Measurements from ENCODE around the gene EPHA6. TPM values are rescaled to one million over a fixed set of nuclear protein-coding genes. Genes with fewer than 3 reads are reported as not detected.

EPHA6 gene
- polyA plus RNA-seq, 2 of the 4 experiments (the other 2 are of a cell fraction) = 0.08 TPM

DNA sequence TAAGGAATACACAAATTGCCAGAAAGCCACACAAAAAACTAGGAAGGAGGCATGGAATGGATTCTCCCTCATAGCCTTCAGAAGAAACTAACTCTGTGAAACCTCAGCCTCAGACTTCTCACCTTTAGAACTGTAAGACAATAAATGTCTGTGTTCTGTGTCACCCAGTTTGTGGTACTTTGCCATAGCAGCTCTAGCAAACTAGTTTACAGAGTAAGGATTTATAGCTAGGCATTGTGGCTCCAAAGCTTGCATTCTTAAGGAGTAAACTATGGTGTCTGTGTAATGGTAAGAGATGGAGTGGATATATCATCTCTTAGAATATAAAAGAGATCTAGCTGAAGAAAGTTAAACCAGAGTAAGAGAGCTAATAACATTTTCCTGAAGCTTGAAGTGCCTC, 18.9 kb downstream of the EPHA6 start (continued):
- TF ChIP-seq, protein P1, sequence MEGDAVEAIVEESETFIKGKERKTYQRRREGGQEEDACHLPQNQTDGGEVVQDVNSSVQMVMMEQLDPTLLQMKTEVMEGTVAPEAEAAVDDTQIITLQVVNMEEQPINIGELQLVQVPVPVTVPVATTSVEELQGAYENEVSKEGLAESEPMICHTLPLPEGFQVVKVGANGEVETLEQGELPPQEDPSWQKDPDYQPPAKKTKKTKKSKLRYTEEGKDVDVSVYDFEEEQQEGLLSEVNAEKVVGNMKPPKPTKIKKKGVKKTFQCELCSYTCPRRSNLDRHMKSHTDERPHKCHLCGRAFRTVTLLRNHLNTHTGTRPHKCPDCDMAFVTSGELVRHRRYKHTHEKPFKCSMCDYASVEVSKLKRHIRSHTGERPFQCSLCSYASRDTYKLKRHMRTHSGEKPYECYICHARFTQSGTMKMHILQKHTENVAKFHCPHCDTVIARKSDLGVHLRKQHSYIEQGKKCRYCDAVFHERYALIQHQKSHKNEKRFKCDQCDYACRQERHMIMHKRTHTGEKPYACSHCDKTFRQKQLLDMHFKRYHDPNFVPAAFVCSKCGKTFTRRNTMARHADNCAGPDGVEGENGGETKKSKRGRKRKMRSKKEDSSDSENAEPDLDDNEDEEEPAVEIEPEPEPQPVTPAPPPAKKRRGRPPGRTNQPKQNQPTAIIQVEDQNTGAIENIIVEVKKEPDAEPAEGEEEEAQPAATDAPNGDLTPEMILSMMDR (IDR thresholded peaks at IDR 0.05) = no peak
- no peak for TF ChIP-seq ZSCAN20 (CRISPR knock-in tag; IDR thresholded peaks at IDR 0.05)

DNA sequence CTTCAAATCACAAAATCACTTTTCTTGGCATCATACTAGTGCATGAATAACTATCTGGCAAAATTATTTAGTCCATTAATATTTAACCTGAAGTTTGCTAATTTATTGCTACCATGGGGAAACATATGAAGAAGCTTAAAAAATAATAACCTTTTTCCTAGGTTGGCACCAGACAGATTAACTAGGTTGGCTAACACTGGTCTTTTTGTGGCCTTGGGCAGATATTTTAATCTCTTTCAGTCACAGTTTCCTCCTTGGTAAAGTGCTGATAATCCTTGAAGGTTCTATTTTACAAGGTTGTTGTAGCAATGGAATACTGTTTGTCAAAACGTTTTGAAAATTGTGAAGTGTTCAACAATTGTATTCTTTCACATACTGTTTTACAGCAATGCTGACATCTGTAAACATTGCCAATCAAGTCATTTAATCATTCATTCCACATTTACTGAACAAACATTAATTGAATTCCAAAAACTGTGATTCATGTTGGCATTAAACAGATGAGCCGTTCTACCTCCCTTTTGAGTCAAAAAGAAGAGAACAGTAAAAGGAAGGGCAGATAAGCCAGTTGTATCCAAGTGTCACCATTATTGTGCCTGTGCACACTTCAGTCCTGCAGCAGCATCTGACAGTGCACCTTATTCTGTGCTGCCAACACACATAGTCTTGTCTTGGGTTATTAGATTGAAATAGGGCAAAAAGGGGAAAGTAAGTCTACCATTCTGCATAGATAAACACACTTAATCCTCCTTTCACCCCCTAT, 21.9 kb downstream of the EPHA6 start:
- no peak for DNase-seq (ENCODE audit: low read depth in 1 of 2, low spot score in 1 of 2)
- Histone ChIP-seq H3K4me3 (no peak overlapping the region), H3K27ac (no peak overlapping the region), H3K4me1 (no peaks in the 10 kb centered on the region), H3K4me2 (no peak overlapping the region), H3K9me3 (no peaks in the 10 kb centered on the region)
- ChIA-PET CTCF (no interaction called here), POLR2A (no interaction called here)
- FAIRE-seq = no peak
- no peak for TF ChIP-seq NR3C1 (IDR thresholded peaks at IDR 0.05)
- TF ChIP-seq NPAS2 (CRISPR knock-in tag; IDR thresholded peaks at IDR 0.05; ENCODE audit: borderline replicate concordance) = no peak
- no peak for TF ChIP-seq ESRRA (IDR thresholded peaks at IDR 0.05; ENCODE audit: borderline replicate concordance, low read length)
- TF ChIP-seq HOXB5 (CRISPR knock-in tag; IDR thresholded peaks at IDR 0.05) = no peak
- TF ChIP-seq GATA3 (IDR thresholded peaks at IDR 0.05; ENCODE audit: borderline replicate concordance) = no peak
- TF ChIP-seq NFE2L2 (conservative IDR thresholded peaks at IDR 0.05; ENCODE audit: low read length) = no peak
- no peak for TF ChIP-seq BHLHE40 (IDR thresholded peaks at IDR 0.05; ENCODE audit: low read depth, low read length)
- TF ChIP-seq, protein P2, sequence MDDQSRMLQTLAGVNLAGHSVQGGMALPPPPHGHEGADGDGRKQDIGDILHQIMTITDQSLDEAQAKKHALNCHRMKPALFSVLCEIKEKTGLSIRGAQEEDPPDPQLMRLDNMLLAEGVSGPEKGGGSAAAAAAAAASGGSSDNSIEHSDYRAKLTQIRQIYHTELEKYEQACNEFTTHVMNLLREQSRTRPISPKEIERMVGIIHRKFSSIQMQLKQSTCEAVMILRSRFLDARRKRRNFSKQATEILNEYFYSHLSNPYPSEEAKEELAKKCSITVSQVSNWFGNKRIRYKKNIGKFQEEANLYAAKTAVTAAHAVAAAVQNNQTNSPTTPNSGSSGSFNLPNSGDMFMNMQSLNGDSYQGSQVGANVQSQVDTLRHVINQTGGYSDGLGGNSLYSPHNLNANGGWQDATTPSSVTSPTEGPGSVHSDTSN (IDR thresholded peaks at IDR 0.05) = no peak
- WGBS (ENCODE audit: missing lambda C conversion rate) = 0% methylated on average over 2 of the region's 2 CpGs
- ATAC-seq = no peak

DNA sequence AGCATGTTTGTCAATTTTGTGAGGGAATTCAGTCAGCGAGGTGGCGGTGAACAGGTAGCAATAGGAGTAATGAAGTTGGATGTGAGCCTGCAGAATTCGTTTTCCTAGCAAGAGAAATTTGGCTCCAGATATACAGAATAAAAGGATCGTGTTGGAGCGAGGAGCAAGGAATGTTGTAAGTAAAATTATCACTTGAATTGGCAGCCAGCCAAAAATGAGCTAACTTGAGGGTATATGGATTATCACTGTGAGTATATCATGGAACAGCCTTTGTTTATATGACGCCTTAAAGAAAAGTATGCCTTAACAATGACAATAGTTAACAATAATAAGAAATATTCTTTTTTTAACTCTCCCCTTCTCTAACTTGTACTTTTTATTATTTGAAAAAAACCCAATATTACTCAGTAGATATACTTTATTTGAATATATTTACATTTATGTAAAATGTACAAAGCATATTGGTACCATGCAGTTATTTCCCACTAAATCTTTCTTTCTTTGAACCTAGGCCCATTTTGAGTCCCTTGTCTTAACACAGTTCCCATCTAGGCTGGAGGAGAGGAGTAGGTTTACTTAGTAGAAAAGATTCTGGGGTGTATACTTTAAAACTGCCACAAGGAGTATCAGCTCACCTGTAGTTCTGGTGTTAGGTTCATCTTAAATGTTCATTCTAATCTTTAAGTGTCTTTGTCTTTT, 29.3 kb downstream of the EPHA6 start:
- H3K9me3 ChIP-seq = no peaks in the 10 kb centered on the region
- DNase-seq (ENCODE audit: low read depth in 1 of 2, low spot score in 1 of 2) (no peak), FAIRE-seq (no peak), ATAC-seq (no peak)
- WGBS (ENCODE audit: missing lambda C conversion rate) = 44% methylated on average over 6 of the region's 6 CpGs
- ChIA-PET CTCF (no interaction called here), POLR2A (no interaction called here)
- H3K4me1 ChIP-seq = no peaks in the 10 kb centered on the region
- no peak overlapping the region for H3K4me3 ChIP-seq
- no peak overlapping the region for H3K27ac ChIP-seq
- TF ChIP-seq ZSCAN20 (CRISPR knock-in tag; IDR thresholded peaks at IDR 0.05) (no peak), SREBF2 (IDR thresholded peaks at IDR 0.05) (no peak), MAFK (IDR thresholded peaks at IDR 0.05; ENCODE audit: partially characterized antibody) (no peak), MYC (IDR thresholded peaks at IDR 0.05; ENCODE audit: borderline replicate concordance, low read length) (no peak), NPAS2 (CRISPR knock-in tag; IDR thresholded peaks at IDR 0.05; ENCODE audit: borderline replicate concordance) (no peak), JUN (IDR thresholded peaks at IDR 0.05) (no peak), RAD21 (conservative IDR thresholded peaks at IDR 0.05 in 1 of 2, IDR thresholded peaks at IDR 0.05 in 1 of 2) (no peak), FOSB (CRISPR knock-in tag; IDR thresholded peaks at IDR 0.05) (no peak), SMC3 (IDR thresholded peaks at IDR 0.05) (no peak), HOXB5 (CRISPR knock-in tag; IDR thresholded peaks at IDR 0.05) (no peak), POLR2AphosphoS2 (conservative IDR thresholded peaks at IDR 0.05; ENCODE audit: low read length) (no peak), FOXS1 (CRISPR knock-in tag; IDR thresholded peaks at IDR 0.05) (no peak), CBX8 (IDR thresholded peaks at IDR 0.05) (no peak)
- TF ChIP-seq, protein P2 (IDR thresholded peaks at IDR 0.05) = no peak
- TF ChIP-seq, protein P3, sequence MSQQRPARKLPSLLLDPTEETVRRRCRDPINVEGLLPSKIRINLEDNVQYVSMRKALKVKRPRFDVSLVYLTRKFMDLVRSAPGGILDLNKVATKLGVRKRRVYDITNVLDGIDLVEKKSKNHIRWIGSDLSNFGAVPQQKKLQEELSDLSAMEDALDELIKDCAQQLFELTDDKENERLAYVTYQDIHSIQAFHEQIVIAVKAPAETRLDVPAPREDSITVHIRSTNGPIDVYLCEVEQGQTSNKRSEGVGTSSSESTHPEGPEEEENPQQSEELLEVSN (IDR thresholded peaks at IDR 0.05; ENCODE audit: borderline replicate concordance, low read depth) = no peak
- TF ChIP-seq, protein P4, sequence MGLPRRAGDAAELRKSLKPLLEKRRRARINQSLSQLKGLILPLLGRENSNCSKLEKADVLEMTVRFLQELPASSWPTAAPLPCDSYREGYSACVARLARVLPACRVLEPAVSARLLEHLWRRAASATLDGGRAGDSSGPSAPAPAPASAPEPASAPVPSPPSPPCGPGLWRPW (IDR thresholded peaks at IDR 0.05) = no peak
- TF ChIP-seq, protein P5, sequence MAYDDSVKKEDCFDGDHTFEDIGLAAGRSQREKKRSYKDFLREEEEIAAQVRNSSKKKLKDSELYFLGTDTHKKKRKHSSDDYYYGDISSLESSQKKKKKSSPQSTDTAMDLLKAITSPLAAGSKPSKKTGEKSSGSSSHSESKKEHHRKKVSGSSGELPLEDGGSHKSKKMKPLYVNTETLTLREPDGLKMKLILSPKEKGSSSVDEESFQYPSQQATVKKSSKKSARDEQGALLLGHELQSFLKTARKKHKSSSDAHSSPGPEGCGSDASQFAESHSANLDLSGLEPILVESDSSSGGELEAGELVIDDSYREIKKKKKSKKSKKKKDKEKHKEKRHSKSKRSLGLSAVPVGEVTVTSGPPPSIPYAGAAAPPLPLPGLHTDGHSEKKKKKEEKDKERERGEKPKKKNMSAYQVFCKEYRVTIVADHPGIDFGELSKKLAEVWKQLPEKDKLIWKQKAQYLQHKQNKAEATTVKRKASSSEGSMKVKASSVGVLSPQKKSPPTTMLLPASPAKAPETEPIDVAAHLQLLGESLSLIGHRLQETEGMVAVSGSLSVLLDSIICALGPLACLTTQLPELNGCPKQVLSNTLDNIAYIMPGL (CRISPR knock-in tag; IDR thresholded peaks at IDR 0.05; ENCODE audit: borderline replicate concordance) = no peak
- no peak overlapping the region for H3K4me2 ChIP-seq

Measured in A549 (cell line).